GM23338 (cell line): ENCODE results near the gene PLEKHG5. TPM values are rescaled to one million over a fixed set of nuclear protein-coding genes. Genes with fewer than 3 reads are reported as not detected.

Source experiments
- ATAC-seq: fragments of 200-7000 bp; cut with Tn5 transposase; 3 replicates; pipeline ENCODE4 v1.9.1; 2020
- DNase-seq: peaks from one replicate; pipeline ENCODE4 v3.0.0-alpha.2; 2015; ENCODE audit warnings: low spot score
- H2AFZ ChIP-seq: fragments of 200-600 bp; sonication (generic); 2 replicates; pipeline ENCODE4 v1.8.0; 2016; ENCODE audit warnings: antibody characterized with exemption, mild to moderate bottlenecking, moderate library complexity
- H3F3A ChIP-seq: fragments of 200-600 bp; sonication (generic); replicated peaks from 2 replicates; pipeline ENCODE4 v1.8.0; 2017; ENCODE audit warnings: antibody characterized with exemption, mixed run types, low read depth
- H3K27ac ChIP-seq: fragments of 200-600 bp; sonication (generic); 2 replicates; pipeline ENCODE4 v1.6.1; 2016; ENCODE audit warnings: low read depth
- H3K27me3 ChIP-seq: fragments of 200-600 bp; sonication (generic); 2 replicates; pipeline ENCODE4 v1.8.0; 2016; ENCODE audit warnings: mild to moderate bottlenecking, mixed run types, moderate library complexity; ENCODE audit not compliant: insufficient read depth
- H3K36me3 ChIP-seq: fragments of 200-600 bp; sonication (generic); 2 replicates; pipeline ENCODE4 v1.8.0; 2016; ENCODE audit warnings: mild to moderate bottlenecking; ENCODE audit not compliant: insufficient read depth
- H3K4me1 ChIP-seq: fragments of 200-600 bp; sonication (generic); 2 replicates; pipeline ENCODE4 v1.8.0; 2016; ENCODE audit warnings: mild to moderate bottlenecking, moderate library complexity; ENCODE audit not compliant: insufficient read depth
- H3K4me2 ChIP-seq: fragments of 200-600 bp; sonication (generic); 2 replicates; pipeline ENCODE4 v1.7.1; 2017; ENCODE audit warnings: mixed run types
- H3K4me3 ChIP-seq: fragments of 200-600 bp; sonication (generic); 2 replicates; pipeline ENCODE4 v1.6.1; 2016; ENCODE audit warnings: mixed run types
- H3K79me2 ChIP-seq: fragments of 200-600 bp; sonication (generic); replicated peaks from 2 replicates; pipeline ENCODE4 v1.8.0; 2017; ENCODE audit warnings: mild to moderate bottlenecking; ENCODE audit not compliant: insufficient read depth
- H3K9me2 ChIP-seq: fragments of 200-600 bp; sonication (generic); 2 replicates; pipeline ENCODE4 v1.8.0; 2017; ENCODE audit not compliant: insufficient read depth
- H4K20me1 ChIP-seq: fragments of 200-600 bp; sonication (generic); replicated peaks from 2 replicates; pipeline ENCODE4 v1.8.0; 2017; ENCODE audit warnings: mild to moderate bottlenecking; ENCODE audit not compliant: insufficient read depth
- H3K27ac Mint-ChIP-seq: 2 replicates; pipeline ENCODE4 v1.8.0; 2020; ENCODE audit warnings: inconsistent platforms, mild to moderate bottlenecking, moderate library complexity, mixed read lengths
- H3K27me3 Mint-ChIP-seq: 3 replicates; pipeline ENCODE4 v1.8.0; 2022; ENCODE audit warnings: low read depth, mild to moderate bottlenecking, moderate library complexity, mixed read lengths, inconsistent platforms; ENCODE audit not compliant: insufficient read depth, poor library complexity
- H3K36me3 Mint-ChIP-seq: 3 replicates; pipeline ENCODE4 v1.8.0; 2021; ENCODE audit warnings: low read depth, mild to moderate bottlenecking, inconsistent platforms, moderate library complexity, mixed read lengths
- H3K4me1 Mint-ChIP-seq: 3 replicates; pipeline ENCODE4 v1.8.0; 2020; ENCODE audit warnings: mild to moderate bottlenecking, inconsistent platforms, mixed read lengths
- H3K4me3 Mint-ChIP-seq: 3 replicates; pipeline ENCODE4 v1.8.0; 2021; ENCODE audit warnings: moderate library complexity, mild to moderate bottlenecking, inconsistent platforms, mixed read lengths
- H3K9me3 Mint-ChIP-seq: 3 replicates; pipeline ENCODE4 v1.8.0; 2020; ENCODE audit warnings: moderate library complexity, mild to moderate bottlenecking, inconsistent platforms, mixed read lengths
- CREB1 ChIP-seq: fragments of 250-450 bp; sonication (Bioruptor Pico); IDR thresholded peaks from 2 replicates; pipeline ENCODE4 v1.5.0; 2020; ENCODE audit warnings: low read depth, mild to moderate bottlenecking, moderate library complexity
- CTCF ChIP-seq, 2 experiments: fragments of 200-600 bp in 1 of 2; sonication (generic) in 1 of 2; conservative IDR thresholded peaks; 2 replicates each; pipeline versions ENCODE4 v1.5.1 to v1.6.1; 2016 to 2017; ENCODE audit warnings: antibody characterized with exemption in 2 of 2, low read depth in 2 of 2, mild to moderate bottlenecking in 2 of 2, moderate library complexity in 1 of 2
- EZH2 ChIP-seq: fragments of 200-600 bp; sonication (generic); IDR thresholded peaks from one replicate; pipeline ENCODE4 v1.8.0; 2017; ENCODE audit warnings: antibody characterized with exemption, mild to moderate bottlenecking, low read depth; ENCODE audit not compliant: unreplicated experiment
- EZH2phosphoT487 ChIP-seq: fragments of 200-600 bp; sonication (generic); IDR thresholded peaks from one replicate; pipeline ENCODE4 v1.8.1; 2018; ENCODE audit warnings: antibody characterized with exemption; ENCODE audit not compliant: unreplicated experiment
- JUNB ChIP-seq: IDR thresholded peaks from one replicate; pipeline ENCODE4 v1.6.1; 2016; ENCODE audit warnings: antibody characterized with exemption; ENCODE audit not compliant: unreplicated experiment
- NANOG ChIP-seq: IDR thresholded peaks from 2 replicates; pipeline ENCODE4 v1.6.1; 2016; ENCODE audit warnings: antibody characterized with exemption, borderline replicate concordance
- POLR2AphosphoS5 ChIP-seq: IDR thresholded peaks from 2 replicates; pipeline ENCODE4 v1.6.1; 2016; ENCODE audit warnings: antibody characterized with exemption, low read depth
- REST ChIP-seq: IDR thresholded peaks from one replicate; pipeline ENCODE4 v1.6.1; 2018; ENCODE audit warnings: antibody characterized with exemption; ENCODE audit not compliant: unreplicated experiment
- STAT1 ChIP-seq: IDR thresholded peaks from one replicate; pipeline ENCODE4 v1.6.1; 2016; ENCODE audit warnings: antibody characterized with exemption; ENCODE audit not compliant: unreplicated experiment
- ZNF114 ChIP-seq: fragments of 250-450 bp; sonication (Bioruptor Pico); IDR thresholded peaks from 2 replicates; pipeline ENCODE4 v1.5.0; 2020; ENCODE audit warnings: mild to moderate bottlenecking, moderate library complexity
- ZNF331 ChIP-seq: fragments of 250-450 bp; sonication (Bioruptor Pico); IDR thresholded peaks from 2 replicates; pipeline ENCODE4 v1.5.0; 2020; ENCODE audit warnings: low read depth, mild to moderate bottlenecking, moderate library complexity
- polyA plus RNA-seq: library from polyadenylated mRNA; unstranded; fragments of >200 nt; fragmentation: Nextera tagmentation; extraction: Ambion mirVana; gene quantifications from 2 replicates; pipeline ENCODE4 v1.2.1, GENCODE V29; 2016
- total RNA-seq: library from RNA; depleted of rRNA; stranded (reverse); fragments of >200 nt; shearing (Covaris generic); gene quantifications from 2 replicates; pipeline ENCODE4 v1.2.3, GENCODE V29; 2014
- TF ChIP-seq, protein P1 (sequence below): IDR thresholded peaks from 2 replicates; pipeline ENCODE4 v1.6.1; 2016; ENCODE audit warnings: antibody characterized with exemption
- TF ChIP-seq, protein P2 (sequence below): fragments of 250-450 bp; sonication (Bioruptor Pico); IDR thresholded peaks from 2 replicates; pipeline ENCODE4 v1.5.0; 2020; ENCODE audit warnings: mild to moderate bottlenecking, moderate library complexity

The PLEKHG5 gene
- total and polyA plus RNA-seq, 2 experiments from 2014 or later = 9.0 to 26.4 TPM

- Mint-ChIP-seq H3K4me1 (peaks cover 33% of the 10 kb centered on the region), H3K9me3 (no peaks in the 10 kb centered on the region), H3K27ac (no peak overlapping the region), H3K27me3 (peaks cover 20% of the 10 kb centered on the region), H3K4me3 (peak overlapping the region; percentile 74; the same call in 2 of the 3 replicates), H3K36me3 (no peaks in the 10 kb centered on the region)
- H3K27me3 ChIP-seq = peaks cover 6% of the 10 kb centered on the region; the same call in 1 of the 2 replicates
- ATAC-seq (no peak), DNase-seq (no peak)
- peaks cover 15% of the 10 kb centered on the region for H3F3A ChIP-seq
- peaks cover 16% of the 10 kb centered on the region for H3K4me1 ChIP-seq
- no peak overlapping the region for H3K27ac ChIP-seq
- H3K79me2 ChIP-seq = no peaks in the 10 kb centered on the region
- peak overlapping the region; percentile 97 for H3K4me2 ChIP-seq
- no peaks in the 10 kb centered on the region for H3K36me3 ChIP-seq
- no peaks in the 10 kb centered on the region; the same call in 1 of the 2 replicates for H4K20me1 ChIP-seq
- H3K4me3 ChIP-seq = peak overlapping the region; percentile 94; the same call in 1 of the 2 replicates
- H2AFZ ChIP-seq = no peak overlapping the region
- H3K9me2 ChIP-seq = no peaks in the 10 kb centered on the region
- no peak for TF ChIP-seq NANOG
- TF ChIP-seq POLR2AphosphoS5 = no peak
- TF ChIP-seq EZH2phosphoT487 = no peak
- TF ChIP-seq, protein P1, sequence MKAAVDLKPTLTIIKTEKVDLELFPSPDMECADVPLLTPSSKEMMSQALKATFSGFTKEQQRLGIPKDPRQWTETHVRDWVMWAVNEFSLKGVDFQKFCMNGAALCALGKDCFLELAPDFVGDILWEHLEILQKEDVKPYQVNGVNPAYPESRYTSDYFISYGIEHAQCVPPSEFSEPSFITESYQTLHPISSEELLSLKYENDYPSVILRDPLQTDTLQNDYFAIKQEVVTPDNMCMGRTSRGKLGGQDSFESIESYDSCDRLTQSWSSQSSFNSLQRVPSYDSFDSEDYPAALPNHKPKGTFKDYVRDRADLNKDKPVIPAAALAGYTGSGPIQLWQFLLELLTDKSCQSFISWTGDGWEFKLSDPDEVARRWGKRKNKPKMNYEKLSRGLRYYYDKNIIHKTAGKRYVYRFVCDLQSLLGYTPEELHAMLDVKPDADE = no peak
- TF ChIP-seq, protein P2, sequence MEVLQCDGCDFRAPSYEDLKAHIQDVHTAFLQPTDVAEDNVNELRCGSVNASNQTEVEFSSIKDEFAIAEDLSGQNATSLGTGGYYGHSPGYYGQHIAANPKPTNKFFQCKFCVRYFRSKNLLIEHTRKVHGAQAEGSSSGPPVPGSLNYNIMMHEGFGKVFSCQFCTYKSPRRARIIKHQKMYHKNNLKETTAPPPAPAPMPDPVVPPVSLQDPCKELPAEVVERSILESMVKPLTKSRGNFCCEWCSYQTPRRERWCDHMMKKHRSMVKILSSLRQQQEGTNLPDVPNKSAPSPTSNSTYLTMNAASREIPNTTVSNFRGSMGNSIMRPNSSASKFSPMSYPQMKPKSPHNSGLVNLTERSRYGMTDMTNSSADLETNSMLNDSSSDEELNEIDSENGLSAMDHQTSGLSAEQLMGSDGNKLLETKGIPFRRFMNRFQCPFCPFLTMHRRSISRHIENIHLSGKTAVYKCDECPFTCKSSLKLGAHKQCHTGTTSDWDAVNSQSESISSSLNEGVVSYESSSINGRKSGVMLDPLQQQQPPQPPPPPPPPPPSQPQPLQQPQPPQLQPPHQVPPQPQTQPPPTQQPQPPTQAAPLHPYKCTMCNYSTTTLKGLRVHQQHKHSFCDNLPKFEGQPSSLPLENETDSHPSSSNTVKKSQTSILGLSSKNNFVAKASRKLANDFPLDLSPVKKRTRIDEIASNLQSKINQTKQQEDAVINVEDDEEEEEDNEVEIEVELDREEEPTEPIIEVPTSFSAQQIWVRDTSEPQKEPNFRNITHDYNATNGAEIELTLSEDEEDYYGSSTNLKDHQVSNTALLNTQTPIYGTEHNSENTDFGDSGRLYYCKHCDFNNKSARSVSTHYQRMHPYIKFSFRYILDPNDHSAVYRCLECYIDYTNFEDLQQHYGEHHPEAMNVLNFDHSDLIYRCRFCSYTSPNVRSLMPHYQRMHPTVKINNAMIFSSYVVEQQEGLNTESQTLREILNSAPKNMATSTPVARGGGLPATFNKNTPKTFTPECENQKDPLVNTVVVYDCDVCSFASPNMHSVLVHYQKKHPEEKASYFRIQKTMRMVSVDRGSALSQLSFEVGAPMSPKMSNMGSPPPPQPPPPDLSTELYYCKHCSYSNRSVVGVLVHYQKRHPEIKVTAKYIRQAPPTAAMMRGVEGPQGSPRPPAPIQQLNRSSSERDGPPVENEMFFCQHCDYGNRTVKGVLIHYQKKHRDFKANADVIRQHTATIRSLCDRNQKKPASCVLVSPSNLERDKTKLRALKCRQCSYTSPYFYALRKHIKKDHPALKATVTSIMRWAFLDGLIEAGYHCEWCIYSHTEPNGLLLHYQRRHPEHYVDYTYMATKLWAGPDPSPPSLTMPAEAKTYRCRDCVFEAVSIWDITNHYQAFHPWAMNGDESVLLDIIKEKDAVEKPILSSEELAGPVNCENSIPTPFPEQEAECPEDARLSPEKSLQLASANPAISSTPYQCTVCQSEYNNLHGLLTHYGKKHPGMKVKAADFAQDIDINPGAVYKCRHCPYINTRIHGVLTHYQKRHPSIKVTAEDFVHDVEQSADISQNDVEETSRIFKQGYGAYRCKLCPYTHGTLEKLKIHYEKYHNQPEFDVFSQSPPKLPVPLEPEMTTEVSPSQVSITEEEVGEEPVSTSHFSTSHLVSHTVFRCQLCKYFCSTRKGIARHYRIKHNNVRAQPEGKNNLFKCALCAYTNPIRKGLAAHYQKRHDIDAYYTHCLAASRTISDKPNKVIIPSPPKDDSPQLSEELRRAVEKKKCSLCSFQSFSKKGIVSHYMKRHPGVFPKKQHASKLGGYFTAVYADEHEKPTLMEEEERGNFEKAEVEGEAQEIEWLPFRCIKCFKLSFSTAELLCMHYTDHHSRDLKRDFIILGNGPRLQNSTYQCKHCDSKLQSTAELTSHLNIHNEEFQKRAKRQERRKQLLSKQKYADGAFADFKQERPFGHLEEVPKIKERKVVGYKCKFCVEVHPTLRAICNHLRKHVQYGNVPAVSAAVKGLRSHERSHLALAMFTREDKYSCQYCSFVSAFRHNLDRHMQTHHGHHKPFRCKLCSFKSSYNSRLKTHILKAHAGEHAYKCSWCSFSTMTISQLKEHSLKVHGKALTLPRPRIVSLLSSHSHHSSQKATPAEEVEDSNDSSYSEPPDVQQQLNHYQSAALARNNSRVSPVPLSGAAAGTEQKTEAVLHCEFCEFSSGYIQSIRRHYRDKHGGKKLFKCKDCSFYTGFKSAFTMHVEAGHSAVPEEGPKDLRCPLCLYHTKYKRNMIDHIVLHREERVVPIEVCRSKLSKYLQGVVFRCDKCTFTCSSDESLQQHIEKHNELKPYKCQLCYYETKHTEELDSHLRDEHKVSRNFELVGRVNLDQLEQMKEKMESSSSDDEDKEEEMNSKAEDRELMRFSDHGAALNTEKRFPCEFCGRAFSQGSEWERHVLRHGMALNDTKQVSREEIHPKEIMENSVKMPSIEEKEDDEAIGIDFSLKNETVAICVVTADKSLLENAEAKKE = no peak
- TF ChIP-seq JUNB = no peak
- TF ChIP-seq CREB1 (CRISPR knock-in tag) = no peak
- TF ChIP-seq STAT1 = no peak
- TF ChIP-seq REST = no peak
- no peak for TF ChIP-seq ZNF114 (CRISPR knock-in tag)
- no peak for TF ChIP-seq EZH2
- TF ChIP-seq CTCF (conservative IDR thresholded peaks at IDR 0.05; ENCODE audit: low read depth in 2 of 2) = no peak
- no peak for TF ChIP-seq ZNF331 (CRISPR knock-in tag)
Observed at GRCh38 chr1:6489383-6489765, 2.1 kb downstream of the PLEKHG5 start.
